ENCODE measurements around the gene DNAH14. TPM values are rescaled to one million over a fixed set of nuclear protein-coding genes. Genes with fewer than 3 reads are reported as not detected.

DNAH14 gene
- total and polyA plus RNA-seq, 2 of the 13 experiments (the other 11 are each of a cell fraction or from before 2014, with no cell fraction given), result 4.5 to 27.5 TPM

DNA sequence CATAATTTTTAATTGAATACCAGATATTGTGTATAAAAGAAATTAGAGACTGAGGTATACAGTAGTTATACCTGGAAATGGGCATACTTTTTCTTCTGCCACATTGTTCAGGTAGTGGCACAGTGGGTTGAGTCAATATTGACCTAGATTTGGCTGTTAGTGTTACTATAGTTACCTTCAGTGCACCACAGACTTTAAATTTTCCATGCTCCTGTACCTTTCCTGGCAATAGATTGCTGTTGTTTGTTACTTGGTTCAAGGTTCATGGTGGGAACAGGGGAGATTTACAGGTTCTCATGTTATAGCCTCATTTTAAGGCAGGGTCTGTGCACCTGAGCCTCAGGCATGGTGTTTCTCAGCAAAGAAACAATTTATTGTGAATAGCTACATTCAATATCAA is 279.7 kb downstream of the DNAH14 start (continued):
- no peak for TF ChIP-seq LBX2 (CRISPR knock-in tag; IDR thresholded peaks at IDR 0.05; ENCODE audit: borderline replicate concordance)
- no peak for TF ChIP-seq ZSCAN31 (CRISPR knock-in tag; IDR thresholded peaks at IDR 0.05; ENCODE audit: low read depth)
- TF ChIP-seq MLX (CRISPR knock-in tag; IDR thresholded peaks at IDR 0.05), result no peak
- peak; percentile 45; the same call in 1 of the 2 replicates for TF ChIP-seq RARA (CRISPR knock-in tag; IDR thresholded peaks at IDR 0.05)
- TF ChIP-seq FOXK1 (CRISPR knock-in tag; IDR thresholded peaks at IDR 0.05; ENCODE audit: borderline replicate concordance, low read depth), result peak; percentile 57; the same call in 1 of the 2 replicates
- no peak for TF ChIP-seq RBFOX2 (IDR thresholded peaks at IDR 0.05; ENCODE audit: low read depth, low read length)
- TF ChIP-seq RNF2 (conservative IDR thresholded peaks at IDR 0.05; ENCODE audit: low read depth), result no peak
- no peak for TF ChIP-seq ZNF3 (CRISPR knock-in tag; IDR thresholded peaks at IDR 0.05)
- no peak for TF ChIP-seq ZBTB26 (CRISPR knock-in tag; IDR thresholded peaks at IDR 0.05; ENCODE audit: borderline replicate concordance)
- TF ChIP-seq ZFAT (CRISPR knock-in tag; conservative IDR thresholded peaks at IDR 0.05), result no peak
- TF ChIP-seq, protein P1, sequence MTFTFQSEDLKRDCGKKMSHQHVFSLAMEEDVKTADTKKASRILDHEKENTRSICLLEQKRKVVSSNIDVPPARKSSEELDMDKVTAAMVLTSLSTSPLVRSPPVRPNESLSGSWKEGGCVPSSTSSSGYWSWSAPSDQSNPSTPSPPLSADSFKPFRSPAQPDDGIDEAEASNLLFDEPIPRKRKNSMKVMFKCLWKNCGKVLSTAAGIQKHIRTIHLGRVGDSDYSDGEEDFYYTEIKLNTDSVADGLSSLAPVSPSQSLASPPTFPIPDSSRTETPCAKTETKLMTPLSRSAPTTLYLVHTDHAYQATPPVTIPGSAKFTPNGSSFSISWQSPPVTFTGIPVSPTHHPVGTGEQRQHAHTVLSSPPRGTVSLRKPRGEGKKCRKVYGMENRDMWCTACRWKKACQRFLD (CRISPR knock-in tag; IDR thresholded peaks at IDR 0.05; ENCODE audit: borderline replicate concordance), result no peak
- no peak for TF ChIP-seq SP1 (IDR thresholded peaks at IDR 0.05)
- no peak for TF ChIP-seq SP1 (CRISPR knock-in tag; IDR thresholded peaks at IDR 0.05)
- no peak for TF ChIP-seq JDP2 (CRISPR knock-in tag; IDR thresholded peaks at IDR 0.05; ENCODE audit: borderline replicate concordance)
- TF ChIP-seq MYNN (CRISPR knock-in tag; IDR thresholded peaks at IDR 0.05; ENCODE audit: low read depth), result no peak
- no peak for TF ChIP-seq ZNF17 (CRISPR knock-in tag; IDR thresholded peaks at IDR 0.05)
- no peak for TF ChIP-seq PRMT3 (CRISPR knock-in tag; IDR thresholded peaks at IDR 0.05; ENCODE audit: borderline replicate concordance, low read depth)
- peak; percentile 86 for TF ChIP-seq HNF4A (CRISPR knock-in tag; IDR thresholded peaks at IDR 0.05)
- TF ChIP-seq, protein P2, sequence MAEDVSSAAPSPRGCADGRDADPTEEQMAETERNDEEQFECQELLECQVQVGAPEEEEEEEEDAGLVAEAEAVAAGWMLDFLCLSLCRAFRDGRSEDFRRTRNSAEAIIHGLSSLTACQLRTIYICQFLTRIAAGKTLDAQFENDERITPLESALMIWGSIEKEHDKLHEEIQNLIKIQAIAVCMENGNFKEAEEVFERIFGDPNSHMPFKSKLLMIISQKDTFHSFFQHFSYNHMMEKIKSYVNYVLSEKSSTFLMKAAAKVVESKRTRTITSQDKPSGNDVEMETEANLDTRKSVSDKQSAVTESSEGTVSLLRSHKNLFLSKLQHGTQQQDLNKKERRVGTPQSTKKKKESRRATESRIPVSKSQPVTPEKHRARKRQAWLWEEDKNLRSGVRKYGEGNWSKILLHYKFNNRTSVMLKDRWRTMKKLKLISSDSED (CRISPR knock-in tag; IDR thresholded peaks at IDR 0.05), result no peak
- TF ChIP-seq ZNF546 (CRISPR knock-in tag; conservative IDR thresholded peaks at IDR 0.05), result no peak
- no peak for TF ChIP-seq TBX3 (IDR thresholded peaks at IDR 0.05; ENCODE audit: borderline replicate concordance)
- no peak for TF ChIP-seq REL (CRISPR knock-in tag; conservative IDR thresholded peaks at IDR 0.05)
- no peak for TF ChIP-seq HOXA3 (CRISPR knock-in tag; IDR thresholded peaks at IDR 0.05)
- TF ChIP-seq ZNF567 (CRISPR knock-in tag; IDR thresholded peaks at IDR 0.05; ENCODE audit: borderline replicate concordance), result no peak
- TF ChIP-seq, protein P3, sequence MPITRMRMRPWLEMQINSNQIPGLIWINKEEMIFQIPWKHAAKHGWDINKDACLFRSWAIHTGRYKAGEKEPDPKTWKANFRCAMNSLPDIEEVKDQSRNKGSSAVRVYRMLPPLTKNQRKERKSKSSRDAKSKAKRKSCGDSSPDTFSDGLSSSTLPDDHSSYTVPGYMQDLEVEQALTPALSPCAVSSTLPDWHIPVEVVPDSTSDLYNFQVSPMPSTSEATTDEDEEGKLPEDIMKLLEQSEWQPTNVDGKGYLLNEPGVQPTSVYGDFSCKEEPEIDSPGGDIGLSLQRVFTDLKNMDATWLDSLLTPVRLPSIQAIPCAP (CRISPR knock-in tag; IDR thresholded peaks at IDR 0.05; ENCODE audit: low read depth), result no peak
- TF ChIP-seq SNAI1 (CRISPR knock-in tag; IDR thresholded peaks at IDR 0.05; ENCODE audit: borderline replicate concordance), result no peak
- TF ChIP-seq CBX5 (CRISPR knock-in tag; IDR thresholded peaks at IDR 0.05; ENCODE audit: borderline replicate concordance), result no peak
